ENCODE results near the gene HAUS3. TPM values are rescaled to one million over a fixed set of nuclear protein-coding genes. Genes with fewer than 3 reads are reported as not detected.

The HAUS3 gene
- total RNA-seq (2014; rRNA removed; shearing (Covaris generic)): 23.7 and 36.0 TPM in 2 replicates
- polyA plus RNA-seq (2016; fragmentation: Nextera tagmentation; extraction: Ambion mirVana): 16.3 and 21.4 TPM in 2 replicates
- long read RNA-seq, partial matches to known transcripts: 3 of 7 reads
- long read RNA-seq, other reads (novel, unspliced or antisense): 0 of 7 reads

GRCh38 chr4:2241410-2242353 lies at the start of gene HAUS3, which contains the start of gene POLN:
Gene HAUS3 (minus strand): TSS chr4:2242121. CDS start chr4:2240946, 1,175 bp downstream.
Gene POLN (minus strand): TSS chr4:2242121. CDS start chr4:2229231, 12,890 bp downstream.
- TF ChIP-seq POLR2AphosphoS5 (IDR thresholded peaks at IDR 0.05; ENCODE audit: low read depth) (peak; percentile 97), ETS1 (IDR thresholded peaks at IDR 0.05) (peak; percentile 62; the same call in 1 of the 2 replicates), EZH2 (IDR thresholded peaks at IDR 0.05; ENCODE audit: low read depth, unreplicated experiment) (no peak), NANOG (IDR thresholded peaks at IDR 0.05; ENCODE audit: borderline replicate concordance) (no peak), EZH2phosphoT487 (IDR thresholded peaks at IDR 0.05; ENCODE audit: unreplicated experiment) (no peak)
- TF ChIP-seq, protein P1, sequence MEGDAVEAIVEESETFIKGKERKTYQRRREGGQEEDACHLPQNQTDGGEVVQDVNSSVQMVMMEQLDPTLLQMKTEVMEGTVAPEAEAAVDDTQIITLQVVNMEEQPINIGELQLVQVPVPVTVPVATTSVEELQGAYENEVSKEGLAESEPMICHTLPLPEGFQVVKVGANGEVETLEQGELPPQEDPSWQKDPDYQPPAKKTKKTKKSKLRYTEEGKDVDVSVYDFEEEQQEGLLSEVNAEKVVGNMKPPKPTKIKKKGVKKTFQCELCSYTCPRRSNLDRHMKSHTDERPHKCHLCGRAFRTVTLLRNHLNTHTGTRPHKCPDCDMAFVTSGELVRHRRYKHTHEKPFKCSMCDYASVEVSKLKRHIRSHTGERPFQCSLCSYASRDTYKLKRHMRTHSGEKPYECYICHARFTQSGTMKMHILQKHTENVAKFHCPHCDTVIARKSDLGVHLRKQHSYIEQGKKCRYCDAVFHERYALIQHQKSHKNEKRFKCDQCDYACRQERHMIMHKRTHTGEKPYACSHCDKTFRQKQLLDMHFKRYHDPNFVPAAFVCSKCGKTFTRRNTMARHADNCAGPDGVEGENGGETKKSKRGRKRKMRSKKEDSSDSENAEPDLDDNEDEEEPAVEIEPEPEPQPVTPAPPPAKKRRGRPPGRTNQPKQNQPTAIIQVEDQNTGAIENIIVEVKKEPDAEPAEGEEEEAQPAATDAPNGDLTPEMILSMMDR (conservative IDR thresholded peaks at IDR 0.05; ENCODE audit: low read depth in 2 of 2): no peak
- TF ChIP-seq, protein P2, sequence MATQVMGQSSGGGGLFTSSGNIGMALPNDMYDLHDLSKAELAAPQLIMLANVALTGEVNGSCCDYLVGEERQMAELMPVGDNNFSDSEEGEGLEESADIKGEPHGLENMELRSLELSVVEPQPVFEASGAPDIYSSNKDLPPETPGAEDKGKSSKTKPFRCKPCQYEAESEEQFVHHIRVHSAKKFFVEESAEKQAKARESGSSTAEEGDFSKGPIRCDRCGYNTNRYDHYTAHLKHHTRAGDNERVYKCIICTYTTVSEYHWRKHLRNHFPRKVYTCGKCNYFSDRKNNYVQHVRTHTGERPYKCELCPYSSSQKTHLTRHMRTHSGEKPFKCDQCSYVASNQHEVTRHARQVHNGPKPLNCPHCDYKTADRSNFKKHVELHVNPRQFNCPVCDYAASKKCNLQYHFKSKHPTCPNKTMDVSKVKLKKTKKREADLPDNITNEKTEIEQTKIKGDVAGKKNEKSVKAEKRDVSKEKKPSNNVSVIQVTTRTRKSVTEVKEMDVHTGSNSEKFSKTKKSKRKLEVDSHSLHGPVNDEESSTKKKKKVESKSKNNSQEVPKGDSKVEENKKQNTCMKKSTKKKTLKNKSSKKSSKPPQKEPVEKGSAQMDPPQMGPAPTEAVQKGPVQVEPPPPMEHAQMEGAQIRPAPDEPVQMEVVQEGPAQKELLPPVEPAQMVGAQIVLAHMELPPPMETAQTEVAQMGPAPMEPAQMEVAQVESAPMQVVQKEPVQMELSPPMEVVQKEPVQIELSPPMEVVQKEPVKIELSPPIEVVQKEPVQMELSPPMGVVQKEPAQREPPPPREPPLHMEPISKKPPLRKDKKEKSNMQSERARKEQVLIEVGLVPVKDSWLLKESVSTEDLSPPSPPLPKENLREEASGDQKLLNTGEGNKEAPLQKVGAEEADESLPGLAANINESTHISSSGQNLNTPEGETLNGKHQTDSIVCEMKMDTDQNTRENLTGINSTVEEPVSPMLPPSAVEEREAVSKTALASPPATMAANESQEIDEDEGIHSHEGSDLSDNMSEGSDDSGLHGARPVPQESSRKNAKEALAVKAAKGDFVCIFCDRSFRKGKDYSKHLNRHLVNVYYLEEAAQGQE (IDR thresholded peaks at IDR 0.05; ENCODE audit: unreplicated experiment): no peak
- H3K4me1 ChIP-seq (ENCODE audit: insufficient read depth): peaks cover 22% of the 10 kb centered on the region
- peaks cover 27% of the 10 kb centered on the region for H4K20me1 ChIP-seq (replicated peaks; ENCODE audit: insufficient read depth)
- H3K36me3 ChIP-seq (ENCODE audit: insufficient read depth): no peaks in the 10 kb centered on the region; the same call in 1 of the 2 replicates
- Mint-ChIP-seq H3K4me3 (peak within 1 kb of the TSS; percentile 92), H3K36me3 (ENCODE audit: low read depth) (peaks cover 22% of the 10 kb centered on the region), H3K27me3 (ENCODE audit: insufficient read depth, low read depth, poor library complexity) (peaks cover 8% of the 10 kb centered on the region), H3K27ac (0 out of 2 replicates have a peak within 1 kb of the TSS, but pooled peaks have one; percentile 82), H3K4me1 (peaks cover 25% of the 10 kb centered on the region), H3K9me3 (peaks cover 24% of the 10 kb centered on the region)
- peak within 1 kb of the TSS; percentile 89; the same call in 1 of the 2 replicates for H2AFZ ChIP-seq
- no peak within 1 kb of the TSS for H3K27ac ChIP-seq (ENCODE audit: low read depth)
- H3K4me3 ChIP-seq: peak within 1 kb of the TSS; percentile 86
- H3K9me2 ChIP-seq (ENCODE audit: insufficient read depth): no peaks in the 10 kb centered on the region
- no peaks in the 10 kb centered on the region for H3F3A ChIP-seq (replicated peaks; ENCODE audit: low read depth)
- DNase-seq (ENCODE audit: low spot score): peak; percentile 98
- H3K27me3 ChIP-seq (ENCODE audit: insufficient read depth): no peaks in the 10 kb centered on the region
- peaks cover 44% of the 10 kb centered on the region for H3K79me2 ChIP-seq (replicated peaks; ENCODE audit: insufficient read depth)
- peak within 1 kb of the TSS; percentile 81 for H3K4me2 ChIP-seq
- ATAC-seq: peak; percentile 84
